Measurements from ENCODE around the gene TERT. TPM values are rescaled to one million over a fixed set of nuclear protein-coding genes. Genes with fewer than 3 reads are reported as not detected.

The TERT gene
- total RNA-seq, 1 donor from 2014 or later: not detected

DNA sequence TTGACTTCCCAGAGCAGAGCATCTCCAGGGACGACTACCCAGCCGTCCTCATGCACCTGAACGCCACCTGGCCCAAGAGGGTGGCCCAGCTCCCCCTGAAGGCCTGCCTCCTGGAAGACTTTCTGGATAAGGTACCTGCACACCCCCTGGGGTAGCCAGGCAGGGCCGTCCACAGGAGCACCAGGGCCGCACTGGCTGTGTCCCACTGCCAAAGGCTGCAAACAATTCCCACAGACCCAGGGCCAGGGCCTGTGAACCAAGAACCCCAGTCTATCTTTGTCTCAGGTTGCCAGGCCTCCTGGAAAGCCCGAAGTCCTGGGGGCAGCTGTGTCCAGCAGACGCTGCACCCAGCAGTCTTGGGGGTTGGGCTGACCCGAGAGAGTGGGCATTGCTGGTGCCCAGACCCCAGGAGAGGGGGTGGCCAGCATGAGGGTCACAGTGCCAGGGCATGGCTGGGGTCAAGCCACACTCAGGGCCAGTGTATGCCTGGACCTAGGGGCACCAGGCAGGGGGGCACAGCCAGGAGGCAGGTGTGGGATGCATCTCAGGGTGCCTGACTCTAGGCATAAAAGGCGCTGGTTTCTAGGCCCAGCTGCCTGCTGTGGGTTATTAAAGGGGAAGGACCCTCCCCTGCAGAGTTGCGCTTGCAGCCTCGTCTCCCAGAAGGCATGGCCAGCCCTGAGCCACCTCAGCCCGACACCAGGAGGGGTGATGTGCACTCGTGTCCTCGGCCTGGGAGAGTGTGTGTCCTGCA lies 52.0 kb downstream of the TERT start:
- no peak for DNase-seq (ENCODE audit: low spot score)
- no peak overlapping the region for H3K4me3 Mint-ChIP-seq (ENCODE audit: unreplicated experiment)
- TF ChIP-seq, protein P1, sequence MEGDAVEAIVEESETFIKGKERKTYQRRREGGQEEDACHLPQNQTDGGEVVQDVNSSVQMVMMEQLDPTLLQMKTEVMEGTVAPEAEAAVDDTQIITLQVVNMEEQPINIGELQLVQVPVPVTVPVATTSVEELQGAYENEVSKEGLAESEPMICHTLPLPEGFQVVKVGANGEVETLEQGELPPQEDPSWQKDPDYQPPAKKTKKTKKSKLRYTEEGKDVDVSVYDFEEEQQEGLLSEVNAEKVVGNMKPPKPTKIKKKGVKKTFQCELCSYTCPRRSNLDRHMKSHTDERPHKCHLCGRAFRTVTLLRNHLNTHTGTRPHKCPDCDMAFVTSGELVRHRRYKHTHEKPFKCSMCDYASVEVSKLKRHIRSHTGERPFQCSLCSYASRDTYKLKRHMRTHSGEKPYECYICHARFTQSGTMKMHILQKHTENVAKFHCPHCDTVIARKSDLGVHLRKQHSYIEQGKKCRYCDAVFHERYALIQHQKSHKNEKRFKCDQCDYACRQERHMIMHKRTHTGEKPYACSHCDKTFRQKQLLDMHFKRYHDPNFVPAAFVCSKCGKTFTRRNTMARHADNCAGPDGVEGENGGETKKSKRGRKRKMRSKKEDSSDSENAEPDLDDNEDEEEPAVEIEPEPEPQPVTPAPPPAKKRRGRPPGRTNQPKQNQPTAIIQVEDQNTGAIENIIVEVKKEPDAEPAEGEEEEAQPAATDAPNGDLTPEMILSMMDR (IDR thresholded peaks at IDR 0.05): no peak
- H3K27ac Mint-ChIP-seq (ENCODE audit: unreplicated experiment): no peak overlapping the region
- no peaks in the 10 kb centered on the region for H3K9me3 Mint-ChIP-seq (ENCODE audit: low read depth)
- no peaks in the 10 kb centered on the region for H3K36me3 Mint-ChIP-seq (ENCODE audit: low read depth)
- H3K27me3 Mint-ChIP-seq (ENCODE audit: low read depth): peaks cover 16% of the 10 kb centered on the region
- H3K4me1 Mint-ChIP-seq (ENCODE audit: low read depth): no peaks in the 10 kb centered on the region

DNA sequence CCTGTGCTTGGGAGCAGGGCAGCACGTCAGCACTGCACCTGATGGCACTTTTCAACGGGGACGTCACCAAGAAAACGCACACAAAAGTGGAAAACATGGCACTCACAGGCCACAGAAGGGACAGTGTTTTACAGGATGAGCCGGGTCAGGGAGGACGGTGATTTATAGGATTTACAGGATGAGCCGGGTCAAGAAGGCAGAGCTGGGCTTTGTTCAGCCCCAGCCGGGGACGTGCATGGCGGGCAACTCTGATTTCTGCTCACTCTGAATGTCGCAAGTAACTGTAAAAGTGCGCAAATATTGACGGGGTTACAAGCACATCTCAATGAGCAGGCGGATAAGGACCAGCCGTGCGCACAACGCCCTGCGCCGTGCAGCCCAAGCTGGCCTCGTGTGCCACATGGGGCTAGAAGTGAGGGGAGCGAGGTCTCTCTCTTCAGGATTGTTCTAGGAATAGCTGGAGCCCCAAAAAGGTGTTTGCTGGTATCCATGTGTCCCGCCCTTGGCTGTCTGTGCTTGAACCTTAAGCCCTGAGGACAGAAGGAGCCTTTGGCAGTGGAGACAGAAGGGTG lies 53.3 kb downstream of the TERT start:
- Mint-ChIP-seq H3K36me3 (ENCODE audit: low read depth) (no peaks in the 10 kb centered on the region), H3K9me3 (ENCODE audit: low read depth) (peaks cover 5% of the 10 kb centered on the region), H3K27me3 (ENCODE audit: low read depth) (peaks cover 16% of the 10 kb centered on the region), H3K27ac (ENCODE audit: unreplicated experiment) (no peak overlapping the region), H3K4me1 (ENCODE audit: low read depth) (no peaks in the 10 kb centered on the region), H3K4me3 (ENCODE audit: unreplicated experiment) (no peak overlapping the region)
- no peak for DNase-seq (ENCODE audit: low spot score)
- TF ChIP-seq, protein P1 (IDR thresholded peaks at IDR 0.05): no peak

DNA sequence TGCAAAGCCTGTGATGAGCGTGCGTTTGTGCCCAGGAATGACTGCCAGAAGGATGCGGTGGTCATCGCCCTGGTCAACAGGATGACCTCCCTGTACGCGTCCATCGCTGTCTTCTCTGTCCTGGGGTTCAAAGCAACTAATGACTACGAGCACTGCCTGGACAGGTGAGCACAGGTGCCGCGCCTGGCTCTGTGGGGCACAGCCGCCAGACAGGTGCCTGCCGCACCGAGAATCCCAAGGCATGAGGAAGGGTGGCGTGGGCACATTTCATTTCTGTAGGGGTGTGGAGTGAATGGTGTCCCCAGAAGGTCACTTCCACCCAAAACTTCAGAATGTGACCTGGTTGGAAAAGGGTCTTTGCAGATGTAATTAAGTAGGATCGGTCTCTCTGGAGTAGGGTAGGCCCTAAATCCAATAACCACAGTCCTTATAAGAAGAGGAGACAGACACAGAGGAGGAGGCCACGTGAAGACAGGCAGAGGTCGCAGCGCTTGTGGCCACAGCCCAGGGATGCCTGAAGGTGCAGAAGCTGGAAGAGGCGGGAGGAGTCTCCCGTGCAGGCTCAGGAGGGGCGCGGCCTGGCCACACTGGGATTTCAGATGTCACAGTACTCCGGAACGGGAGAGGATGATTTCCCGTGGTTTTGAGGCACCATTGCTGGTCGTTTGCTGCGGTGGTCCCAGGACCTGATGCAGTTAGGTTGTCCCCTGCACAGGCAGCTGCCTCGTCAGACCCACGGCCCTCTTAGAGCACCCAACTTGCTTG lies 54.2 kb downstream of the TERT start:
- Mint-ChIP-seq H3K4me1 (ENCODE audit: low read depth) (no peaks in the 10 kb centered on the region), H3K4me3 (ENCODE audit: unreplicated experiment) (no peak overlapping the region), H3K9me3 (ENCODE audit: low read depth) (peaks cover 14% of the 10 kb centered on the region), H3K36me3 (ENCODE audit: low read depth) (no peaks in the 10 kb centered on the region), H3K27ac (ENCODE audit: unreplicated experiment) (no peak overlapping the region), H3K27me3 (ENCODE audit: low read depth) (peaks cover 16% of the 10 kb centered on the region)
- TF ChIP-seq, protein P1 (IDR thresholded peaks at IDR 0.05): no peak
- DNase-seq (ENCODE audit: low spot score): no peak

DNA sequence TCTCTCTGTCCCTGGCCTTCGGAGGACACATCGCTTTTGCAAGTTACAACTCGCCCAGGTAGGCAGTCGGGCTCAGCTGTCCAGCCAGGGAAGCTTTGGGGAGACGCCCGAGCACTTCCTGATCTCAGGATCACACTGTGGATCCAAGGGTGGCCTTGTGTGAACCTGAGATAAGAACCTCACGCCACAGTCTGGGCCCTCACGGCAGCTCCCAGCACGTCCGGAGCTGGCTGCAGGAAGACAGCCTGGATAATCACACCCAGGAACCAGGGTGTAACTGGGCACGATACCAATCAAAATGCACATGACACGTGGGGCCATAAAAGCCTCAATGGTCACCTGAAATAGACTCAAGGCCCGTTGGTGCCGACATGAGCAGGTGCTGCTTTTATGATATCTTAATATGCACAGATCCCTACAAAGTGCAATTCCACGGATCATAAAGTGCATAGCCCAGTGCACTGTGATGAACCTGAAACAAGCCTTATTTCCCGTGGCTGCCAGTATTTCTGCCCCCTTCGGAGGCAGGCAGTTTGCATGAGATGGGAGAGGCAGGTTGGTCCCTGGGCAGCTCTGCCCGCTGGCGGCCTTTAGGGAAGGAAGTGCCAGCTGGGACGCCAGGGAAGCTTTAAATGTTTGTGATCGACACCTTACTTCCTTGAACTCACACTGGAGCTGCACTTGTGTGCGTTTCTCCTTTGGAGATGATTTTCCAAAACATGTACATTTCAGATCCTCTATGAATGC lies 55.2 kb downstream of the TERT start:
- Mint-ChIP-seq H3K27ac (ENCODE audit: unreplicated experiment) (no peak overlapping the region), H3K9me3 (ENCODE audit: low read depth) (peaks cover 16% of the 10 kb centered on the region), H3K4me1 (ENCODE audit: low read depth) (no peaks in the 10 kb centered on the region), H3K4me3 (ENCODE audit: unreplicated experiment) (no peak overlapping the region), H3K27me3 (ENCODE audit: low read depth) (peaks cover 16% of the 10 kb centered on the region), H3K36me3 (ENCODE audit: low read depth) (no peaks in the 10 kb centered on the region)
- DNase-seq (ENCODE audit: low spot score): no peak
- TF ChIP-seq, protein P1 (IDR thresholded peaks at IDR 0.05): no peak

- TF ChIP-seq, protein P1 (IDR thresholded peaks at IDR 0.05): no peak
- DNase-seq (ENCODE audit: low spot score): no peak
- Mint-ChIP-seq H3K36me3 (ENCODE audit: low read depth) (no peaks in the 10 kb centered on the region), H3K4me3 (ENCODE audit: unreplicated experiment) (no peak overlapping the region), H3K27ac (ENCODE audit: unreplicated experiment) (no peak overlapping the region), H3K4me1 (ENCODE audit: low read depth) (no peaks in the 10 kb centered on the region), H3K27me3 (ENCODE audit: low read depth) (peaks cover 6% of the 10 kb centered on the region), H3K9me3 (ENCODE audit: low read depth) (peaks cover 16% of the 10 kb centered on the region)
Observed at GRCh38 chr5:1235838-1236237, 59.0 kb downstream of the TERT start.
